Caco-2 (cell line): ENCODE measurements around the gene CLEC2L. TPM values are rescaled to one million over a fixed set of nuclear protein-coding genes. Genes with fewer than 3 reads are reported as not detected.

Experiments
- BruUV-seq: library from RNA; stranded (reverse); fragments of 400-500 nt; replicated peaks from 2 replicates; lab custom pipeline; 2021; lab: Mats Ljungman, UMichigan
- CTCF ChIA-PET: fragments of 300-600 bp; sonication (Branson Sonifier 250); formaldehyde crosslinking; loops from one replicate; lab custom pipeline; 2022; ENCODE audit warnings: antibody characterized with exemption; lab: Charles Lee
- POLR2A ChIA-PET: fragments of 300-600 bp; sonication (Branson Sonifier 250); formaldehyde crosslinking; loops from one replicate; lab custom pipeline; 2022; ENCODE audit warnings: antibody characterized with exemption; lab: Charles Lee
- DNase-seq, 2 experiments: peaks; one replicate each; pipeline versions ENCODE4 v3.0.0 to v3.0.0-alpha.2; 2020 to 2022
- H3K27me3 ChIP-seq: replicated peaks from 2 replicates; pipeline ENCODE4 v1.6.0; 2011; ENCODE audit warnings: low read length; ENCODE audit not compliant: control insufficient read depth, insufficient read depth
- H3K36me3 ChIP-seq: 2 replicates; pipeline ENCODE4 v1.5.1; 2011; ENCODE audit warnings: low read length; ENCODE audit not compliant: control insufficient read depth, insufficient read depth
- H3K4me1 ChIP-seq: fragments of 250-450 bp; sonication (Bioruptor Pico); 2 replicates; pipeline ENCODE4 v1.5.1; 2020; ENCODE audit warnings: mild to moderate bottlenecking
- H3K4me3 ChIP-seq: 2 replicates; pipeline ENCODE4 v1.5.1; 2011; ENCODE audit warnings: low read depth, mild to moderate bottlenecking, control low read depth, low read length
- H3K9me3 ChIP-seq: fragments of 250-450 bp; sonication (Bioruptor Pico); 2 replicates; pipeline ENCODE4 v1.5.1; 2020; ENCODE audit warnings: mild to moderate bottlenecking, moderate library complexity
- H3K27ac Mint-ChIP-seq: one replicate; pipeline ENCODE4 v1.8.0; 2022; ENCODE audit warnings: mixed read lengths; ENCODE audit not compliant: unreplicated experiment
- H3K27me3 Mint-ChIP-seq: one replicate; pipeline ENCODE4 v1.8.0; 2022; ENCODE audit warnings: mixed read lengths; ENCODE audit not compliant: insufficient read depth, unreplicated experiment
- H3K36me3 Mint-ChIP-seq: one replicate; pipeline ENCODE4 v1.8.0; 2022; ENCODE audit warnings: mild to moderate bottlenecking, mixed read lengths; ENCODE audit not compliant: insufficient read depth, unreplicated experiment
- H3K4me1 Mint-ChIP-seq: one replicate; pipeline ENCODE4 v1.8.0; 2022; ENCODE audit warnings: low read depth, mixed read lengths; ENCODE audit not compliant: unreplicated experiment
- H3K4me3 Mint-ChIP-seq: one replicate; pipeline ENCODE4 v1.8.0; 2022; ENCODE audit warnings: mild to moderate bottlenecking, moderate library complexity, mixed read lengths; ENCODE audit not compliant: unreplicated experiment
- H3K9me3 Mint-ChIP-seq: one replicate; pipeline ENCODE4 v1.8.0; 2022; ENCODE audit warnings: mixed read lengths; ENCODE audit not compliant: unreplicated experiment
- CTCF ChIP-seq, 2 experiments: fragments of 200-600 bp in 1 of 2; IDR thresholded peaks; 1 replicate in 1 of 2; 2 replicates in 1 of 2; pipeline versions ENCODE4 v1.5.1 to v1.8.0; 2011 to 2022; ENCODE audit warnings: antibody characterized with exemption in 1 of 2, control low read depth in 1 of 2, inconsistent platforms in 1 of 2, low read depth in 1 of 2, low read length in 1 of 2, mild to moderate bottlenecking in 1 of 2, moderate library complexity in 1 of 2; ENCODE audit not compliant: insufficient read depth in 1 of 2, severe bottlenecking in 1 of 2, unreplicated experiment in 1 of 2
- intact Hi-C: fragments of 100-400 bp; cut with micrococcal nuclease; formaldehyde crosslinking; loops from one replicate; pipeline ENCODE4 v1.10.0; 2022; ENCODE audit not compliant: unreplicated experiment
- total RNA-seq: library from RNA; stranded (reverse); gene quantifications from 2 replicates; pipeline ENCODE4 v1.2.3, GENCODE V29; 2022

Gene CLEC2L
- total RNA-seq, 1 experiment from 2014 or later = not detected

GRCh38 chr7:139487366-139488080, 36.0 kb upstream of the CLEC2L start:
- ChIA-PET CTCF (no interaction called here), POLR2A (no interaction called here)
- intact Hi-C loops = no loop called here
- peaks cover 3% of the 10 kb centered on the region for H3K27me3 Mint-ChIP-seq
- H3K4me3 Mint-ChIP-seq = no peak overlapping the region
- DNase-seq = no peak
- no peaks in the 10 kb centered on the region for H3K36me3 ChIP-seq
- no peak overlapping the region for H3K27ac Mint-ChIP-seq
- TF ChIP-seq CTCF (IDR thresholded peaks at IDR 0.05; ENCODE audit: insufficient read depth in 1 of 2, low read depth in 1 of 2, low read length in 1 of 2, severe bottlenecking in 1 of 2, unreplicated experiment in 1 of 2) = no peak
- peaks cover 11% of the 10 kb centered on the region for H3K9me3 ChIP-seq
- no peak overlapping the region for H3K4me3 ChIP-seq
- no peaks in the 10 kb centered on the region; the same call in 1 of the 2 replicates for H3K27me3 ChIP-seq
- H3K36me3 Mint-ChIP-seq = peaks cover 5% of the 10 kb centered on the region
- H3K9me3 Mint-ChIP-seq = no peaks in the 10 kb centered on the region
- peaks cover 4% of the 10 kb centered on the region; the same call in 1 of the 2 replicates for H3K4me1 ChIP-seq
- no TSS peak for BruUV-seq
- no peaks in the 10 kb centered on the region for H3K4me1 Mint-ChIP-seq

GRCh38 chr7:139488810-139489209, 34.7 kb upstream of the CLEC2L start:
- H3K36me3 Mint-ChIP-seq = peaks cover under 1% of the 10 kb centered on the region
- no peak for TF ChIP-seq CTCF (IDR thresholded peaks at IDR 0.05; ENCODE audit: insufficient read depth in 1 of 2, low read depth in 1 of 2, low read length in 1 of 2, severe bottlenecking in 1 of 2, unreplicated experiment in 1 of 2)
- H3K27ac Mint-ChIP-seq = no peak overlapping the region
- Histone ChIP-seq H3K4me3 (no peak overlapping the region), H3K27me3 (no peaks in the 10 kb centered on the region; the same call in 1 of the 2 replicates), H3K36me3 (no peaks in the 10 kb centered on the region), H3K4me1 (peaks cover 2% of the 10 kb centered on the region; the same call in 1 of the 2 replicates), H3K9me3 (peaks cover 15% of the 10 kb centered on the region)
- BruUV-seq = no TSS peak
- peaks cover 3% of the 10 kb centered on the region for H3K27me3 Mint-ChIP-seq
- no peak overlapping the region for H3K4me3 Mint-ChIP-seq
- DNase-seq = no peak
- CTCF ChIA-PET = interaction anchor here (0.6 kb wide), 1 partner anchor 15 kb away, joined by 3 read pairs; no protein-coding TSS in a partner anchor
- POLR2A ChIA-PET = no interaction called here
- H3K9me3 Mint-ChIP-seq = no peaks in the 10 kb centered on the region
- no peaks in the 10 kb centered on the region for H3K4me1 Mint-ChIP-seq
- intact Hi-C loops = no loop called here

GRCh38 chr7:139490130-139490529, 33.4 kb upstream of the CLEC2L start:
- H3K36me3 Mint-ChIP-seq = no peaks in the 10 kb centered on the region
- no peaks in the 10 kb centered on the region; the same call in 1 of the 2 replicates for H3K27me3 ChIP-seq
- no peaks in the 10 kb centered on the region for H3K4me1 ChIP-seq
- ChIA-PET CTCF (no interaction called here), POLR2A (no interaction called here)
- no TSS peak for BruUV-seq
- no peak overlapping the region for H3K4me3 ChIP-seq
- H3K27me3 Mint-ChIP-seq = peaks cover 3% of the 10 kb centered on the region
- H3K36me3 ChIP-seq = no peaks in the 10 kb centered on the region
- H3K27ac Mint-ChIP-seq = no peak overlapping the region
- H3K9me3 ChIP-seq = peaks cover 15% of the 10 kb centered on the region
- intact Hi-C loops = no loop called here
- TF ChIP-seq CTCF (IDR thresholded peaks at IDR 0.05; ENCODE audit: insufficient read depth in 1 of 2, low read depth in 1 of 2, low read length in 1 of 2, severe bottlenecking in 1 of 2, unreplicated experiment in 1 of 2) = no peak
- no peak overlapping the region for H3K4me3 Mint-ChIP-seq
- DNase-seq = no peak
- H3K4me1 Mint-ChIP-seq = no peaks in the 10 kb centered on the region
- H3K9me3 Mint-ChIP-seq = no peaks in the 10 kb centered on the region
